IMR-90 (cell line): Measurements from ENCODE around the gene SLC35F1. TPM values are rescaled to one million over a fixed set of nuclear protein-coding genes. Genes with fewer than 3 reads are reported as not detected.

Experiments
- ATAC-seq: fragments of 200-7000 bp; cut with Tn5 transposase; 2 replicates; pipeline ENCODE4 v1.9.1; 2020; ENCODE audit warnings: low read depth, mild to moderate bottlenecking, moderate library complexity
- BruUV-seq: library from RNA; stranded (reverse); fragments of 400-500 nt; replicated peaks from 2 replicates; lab custom pipeline; 2021; lab: Mats Ljungman, UMichigan
- CTCF ChIA-PET: fragments of 300-600 bp; formaldehyde crosslinking; extraction: SDS; loops from one replicate; lab custom pipeline; 2021; ENCODE audit warnings: antibody characterized with exemption; lab: Yijun Ruan, JAX
- POLR2A ChIA-PET: fragments of 300-600 bp; sonication (Branson Sonifier 250); formaldehyde crosslinking; loops from one replicate; lab custom pipeline; 2022; ENCODE audit warnings: antibody characterized with exemption; ENCODE audit not compliant: unreplicated experiment; lab: Charles Lee
- DNase-seq: peaks from one replicate; pipeline ENCODE4 v3.0.0; 2013
- H2AFZ ChIP-seq: replicated peaks from 2 replicates; pipeline ENCODE3; 2013; ENCODE audit warnings: low read length, mild to moderate bottlenecking; ENCODE audit not compliant: poor library complexity
- H2AK5ac ChIP-seq: 2 replicates; pipeline ENCODE4 v1.6.1; 2013; ENCODE audit warnings: low read depth, low read length, inconsistent platforms
- H2AK9ac ChIP-seq: replicated peaks from 2 replicates; pipeline ENCODE3; 2013; ENCODE audit warnings: mild to moderate bottlenecking, low read depth, low read length, moderate library complexity; ENCODE audit not compliant: poor library complexity
- H2BK120ac ChIP-seq: 2 replicates; pipeline ENCODE4 v1.6.1; 2013; ENCODE audit warnings: low read depth, low read length, inconsistent platforms
- H2BK15ac ChIP-seq: 3 replicates; pipeline ENCODE4 v1.6.1; 2013; ENCODE audit warnings: low read depth, low read length, inconsistent platforms
- H2BK20ac ChIP-seq: 2 replicates; pipeline ENCODE4 v1.6.1; 2013; ENCODE audit warnings: low read depth, mild to moderate bottlenecking, inconsistent platforms, low read length, moderate library complexity
- H2BK5ac ChIP-seq: 2 replicates; pipeline ENCODE4 v1.6.1; 2013; ENCODE audit warnings: mild to moderate bottlenecking, low read depth, low read length, inconsistent platforms; ENCODE audit not compliant: poor library complexity, severe bottlenecking
- H3K14ac ChIP-seq: replicated peaks from 2 replicates; pipeline ENCODE4 v1.6.1; 2013; ENCODE audit warnings: low read depth, low read length, inconsistent platforms
- H3K18ac ChIP-seq: 2 replicates; pipeline ENCODE4 v1.6.1; 2013; ENCODE audit warnings: low read depth, low read length, control low read depth
- H3K23ac ChIP-seq: 2 replicates; pipeline ENCODE4 v1.6.1; 2013; ENCODE audit warnings: low read depth, low read length, inconsistent platforms
- H3K27ac ChIP-seq: 2 replicates; pipeline ENCODE4 v1.5.1; 2013; ENCODE audit warnings: mild to moderate bottlenecking, control low read depth, low read length; ENCODE audit not compliant: insufficient read depth
- H3K27me3 ChIP-seq: 2 replicates; pipeline ENCODE4 v1.6.1; 2013; ENCODE audit warnings: low read length; ENCODE audit not compliant: control insufficient read depth, insufficient read depth
- H3K36me3 ChIP-seq: 2 replicates; pipeline ENCODE4 v1.6.1; 2013; ENCODE audit warnings: low read length, mixed read lengths; ENCODE audit not compliant: control insufficient read depth, insufficient read depth
- H3K4ac ChIP-seq: 2 replicates; pipeline ENCODE4 v1.6.1; 2013; ENCODE audit warnings: low read depth, low read length, inconsistent platforms
- H3K4me1 ChIP-seq: 2 replicates; pipeline ENCODE4 v1.6.1; 2013; ENCODE audit warnings: low read length, mixed read lengths; ENCODE audit not compliant: control insufficient read depth, insufficient read depth
- H3K4me2 ChIP-seq: 2 replicates; pipeline ENCODE4 v1.6.1; 2013; ENCODE audit warnings: low read depth, mild to moderate bottlenecking, control low read depth, low read length, moderate library complexity
- H3K4me3 ChIP-seq: 2 replicates; pipeline ENCODE4 v1.5.1; 2013; ENCODE audit warnings: low read depth, mild to moderate bottlenecking, control low read depth, low read length, moderate library complexity; ENCODE audit not compliant: insufficient read depth
- H3K56ac ChIP-seq: 2 replicates; pipeline ENCODE4 v1.6.1; 2013; ENCODE audit warnings: low read length, inconsistent platforms; ENCODE audit not compliant: insufficient read depth; ENCODE audit errors: extremely low read depth
- H3K79me1 ChIP-seq, 2 experiments: 2 replicates each; pipeline ENCODE4 v1.6.1; 2013; ENCODE audit warnings: low read length in 2 of 2, inconsistent platforms in 1 of 2, low read depth in 1 of 2
- H3K9ac ChIP-seq: 2 replicates; pipeline ENCODE4 v1.6.1; 2013; ENCODE audit warnings: low read depth, low read length, control low read depth
- H3K9me1 ChIP-seq: 2 replicates; pipeline ENCODE4 v1.6.1; 2013; ENCODE audit warnings: low read length, inconsistent platforms; ENCODE audit not compliant: insufficient read depth
- H3K9me3 ChIP-seq: 2 replicates; pipeline ENCODE4 v1.6.1; 2013; ENCODE audit warnings: low read length; ENCODE audit not compliant: control insufficient read depth, insufficient read depth
- H4K20me1 ChIP-seq: 2 replicates; pipeline ENCODE4 v1.6.1; 2013; ENCODE audit warnings: low read length, inconsistent platforms; ENCODE audit not compliant: insufficient read depth
- H4K5ac ChIP-seq: 2 replicates; pipeline ENCODE4 v1.6.1; 2013; ENCODE audit warnings: mild to moderate bottlenecking, low read depth, low read length, control low read depth
- H4K8ac ChIP-seq, 2 experiments: 2 replicates each; pipeline ENCODE4 v1.6.1; 2013; ENCODE audit warnings: low read depth in 2 of 2, low read length in 2 of 2, control low read depth in 1 of 2, inconsistent platforms in 1 of 2
- H4K91ac ChIP-seq: 2 replicates; pipeline ENCODE4 v1.6.1; 2013; ENCODE audit warnings: low read depth, low read length, inconsistent platforms; ENCODE audit not compliant: insufficient read depth
- BHLHE40 ChIP-seq: fragments of 150-350 bp; IDR thresholded peaks from 2 replicates; pipeline ENCODE4 v1.6.1; 2016; ENCODE audit warnings: mild to moderate bottlenecking, low read depth, low read length
- CHD1 ChIP-seq: IDR thresholded peaks from 2 replicates; pipeline ENCODE4 v1.6.1; 2012; ENCODE audit warnings: low read depth, low read length, improper control_type of control experiment
- MXI1 ChIP-seq: IDR thresholded peaks from 2 replicates; pipeline ENCODE4 v1.6.1; 2012; ENCODE audit warnings: low read depth, mild to moderate bottlenecking, low read length, moderate library complexity, borderline replicate concordance
- POLR2A ChIP-seq: IDR thresholded peaks from 2 replicates; pipeline ENCODE4 v1.6.1; 2012; ENCODE audit warnings: mild to moderate bottlenecking, low read depth, low read length
- RFX5 ChIP-seq: IDR thresholded peaks from 2 replicates; pipeline ENCODE4 v1.8.0; 2012; ENCODE audit warnings: low read depth, mild to moderate bottlenecking, low read length, moderate library complexity
- SMC3 ChIP-seq: fragments of 150-350 bp; IDR thresholded peaks from 2 replicates; pipeline ENCODE4 v1.6.1; 2016; ENCODE audit warnings: low read depth, mild to moderate bottlenecking, antibody characterized with exemption, low read length, moderate library complexity
- USF2 ChIP-seq: fragments of 150-350 bp; IDR thresholded peaks from 2 replicates; pipeline ENCODE4 v1.6.1; 2017; ENCODE audit warnings: mild to moderate bottlenecking, antibody characterized with exemption, low read length, low read depth
- WGBS, 2 experiments: methylation state at CpG; one replicate each; pipeline versions ENCODE4 v1.1.5 to v1.1.7; 2013; ENCODE audit warnings: missing lambda C conversion rate in 2 of 2; ENCODE audit not compliant: insufficient read length in 1 of 2; ENCODE audit errors: extremely low coverage in 2 of 2; 5-methylcytosine and 5-hydroxymethylcytosine counted together
- dilution Hi-C: fragments of 300-500 bp; cut with HindIII; formaldehyde crosslinking; loops from one replicate; pipeline ENCODE4 v1.14.3; 2018; ENCODE audit warnings: low sequenced_read_pairs; ENCODE audit not compliant: unreplicated experiment
- in situ Hi-C: fragments of 300-500 bp; cut with MboI; formaldehyde crosslinking; loops from 3 replicates; pipeline ENCODE4 v1.14.3; 2019; ENCODE audit warnings: low sequenced_read_pairs, inconsistent platforms, mixed read lengths
- intact Hi-C: fragments of 100-400 bp; cut with micrococcal nuclease; formaldehyde crosslinking; loops from 2 replicates; pipeline ENCODE4 v1.10.0; 2022
- polyA plus RNA-seq, 3 experiments: library from polyadenylated mRNA; depleted of rRNA; stranded (reverse); fragments of >200 nt; gene quantifications; 2 replicates each; pipeline ENCODE4 v1.2.3, GENCODE V29; 2012; ENCODE audit warnings: low replicate concordance in 1 of 3
- total RNA-seq: library from RNA; depleted of rRNA; stranded (reverse); fragments of >200 nt; gene quantifications from 2 replicates; pipeline ENCODE4 v1.2.3, GENCODE V29; 2012
- TF ChIP-seq, protein P1 (sequence below): fragments of 150-350 bp; IDR thresholded peaks from 2 replicates; pipeline ENCODE4 v1.6.1; 2016; ENCODE audit warnings: low read depth, mild to moderate bottlenecking, low read length, moderate library complexity, borderline replicate concordance

SLC35F1 gene
- total and polyA plus RNA-seq, 2 of the 4 experiments (the other 2 are of a cell fraction): not detected

DNA sequence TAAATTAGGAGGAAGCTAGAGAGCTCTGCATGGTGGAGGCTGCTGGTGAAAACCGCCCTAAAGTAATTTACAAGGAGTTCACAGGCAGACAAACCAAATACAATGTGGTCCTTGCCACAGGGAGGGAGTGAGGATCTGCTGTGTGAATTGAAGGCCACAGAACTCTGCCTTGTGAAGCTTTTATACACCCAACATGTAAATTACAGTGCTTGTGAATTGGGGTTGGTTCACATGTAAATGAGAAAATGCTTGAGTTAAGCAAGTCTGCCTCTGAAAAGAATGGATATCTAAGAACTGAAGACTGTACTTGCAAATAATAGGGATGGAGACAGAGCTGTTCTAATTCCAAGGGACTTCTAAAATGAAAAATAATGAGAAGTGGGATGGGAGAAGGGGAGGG is 194.2 kb downstream of the SLC35F1 start:
- no peaks in the 10 kb centered on the region for H4K20me1 ChIP-seq
- H2AFZ ChIP-seq: no peak overlapping the region
- no peaks in the 10 kb centered on the region for H3K36me3 ChIP-seq
- H3K4me1 ChIP-seq: no peaks in the 10 kb centered on the region
- H3K9me3 ChIP-seq: no peaks in the 10 kb centered on the region
- no peak overlapping the region for H4K5ac ChIP-seq
- H2BK20ac ChIP-seq: no peak overlapping the region
- no TSS peak for BruUV-seq
- no peak overlapping the region for H3K14ac ChIP-seq
- WGBS, 2 experiments: no CpG with 5 or more reads among the region's 1 CpG
- no peak overlapping the region for H2BK15ac ChIP-seq
- ATAC-seq (no peak), DNase-seq (no peak)
- H3K27me3 ChIP-seq: no peaks in the 10 kb centered on the region
- H3K4me2 ChIP-seq: no peak overlapping the region
- H3K4me3 ChIP-seq: no peak overlapping the region
- no peak overlapping the region for H3K23ac ChIP-seq
- H3K27ac ChIP-seq: no peak overlapping the region
- no peaks in the 10 kb centered on the region for H3K9me1 ChIP-seq
- H3K56ac ChIP-seq: no peak overlapping the region
- no peak overlapping the region for H2AK5ac ChIP-seq
- no peak overlapping the region for H2BK5ac ChIP-seq
- H2BK120ac ChIP-seq: no peak overlapping the region
- dilution Hi-C loops: no loop called here
- in situ Hi-C loops: no loop called here
- intact Hi-C loops: no loop called here
- H3K79me1 ChIP-seq: no peaks in the 10 kb centered on the region
- H3K9ac ChIP-seq: no peak overlapping the region
- H4K91ac ChIP-seq: no peak overlapping the region
- TF ChIP-seq POLR2A (no peak), USF2 (no peak), BHLHE40 (no peak), SMC3 (no peak), MXI1 (no peak), RFX5 (no peak), CHD1 (no peak)
- TF ChIP-seq, protein P1, sequence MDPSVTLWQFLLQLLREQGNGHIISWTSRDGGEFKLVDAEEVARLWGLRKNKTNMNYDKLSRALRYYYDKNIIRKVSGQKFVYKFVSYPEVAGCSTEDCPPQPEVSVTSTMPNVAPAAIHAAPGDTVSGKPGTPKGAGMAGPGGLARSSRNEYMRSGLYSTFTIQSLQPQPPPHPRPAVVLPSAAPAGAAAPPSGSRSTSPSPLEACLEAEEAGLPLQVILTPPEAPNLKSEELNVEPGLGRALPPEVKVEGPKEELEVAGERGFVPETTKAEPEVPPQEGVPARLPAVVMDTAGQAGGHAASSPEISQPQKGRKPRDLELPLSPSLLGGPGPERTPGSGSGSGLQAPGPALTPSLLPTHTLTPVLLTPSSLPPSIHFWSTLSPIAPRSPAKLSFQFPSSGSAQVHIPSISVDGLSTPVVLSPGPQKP: no peak
- H3K4ac ChIP-seq: no peak overlapping the region
- no peak overlapping the region for H3K18ac ChIP-seq
- CTCF ChIA-PET: no interaction called here
- POLR2A ChIA-PET: no interaction called here
- no peak overlapping the region for H2AK9ac ChIP-seq
- H4K8ac ChIP-seq: no peak overlapping the region
